ENCODE results near the gene BHLHE40.
"Not testable (repeated sequence)": the region's sequence is repeated elsewhere in the genome, so short reads cannot be mapped to it uniquely, and the experiment has no call there.

BHLHE40 gene

DNA sequence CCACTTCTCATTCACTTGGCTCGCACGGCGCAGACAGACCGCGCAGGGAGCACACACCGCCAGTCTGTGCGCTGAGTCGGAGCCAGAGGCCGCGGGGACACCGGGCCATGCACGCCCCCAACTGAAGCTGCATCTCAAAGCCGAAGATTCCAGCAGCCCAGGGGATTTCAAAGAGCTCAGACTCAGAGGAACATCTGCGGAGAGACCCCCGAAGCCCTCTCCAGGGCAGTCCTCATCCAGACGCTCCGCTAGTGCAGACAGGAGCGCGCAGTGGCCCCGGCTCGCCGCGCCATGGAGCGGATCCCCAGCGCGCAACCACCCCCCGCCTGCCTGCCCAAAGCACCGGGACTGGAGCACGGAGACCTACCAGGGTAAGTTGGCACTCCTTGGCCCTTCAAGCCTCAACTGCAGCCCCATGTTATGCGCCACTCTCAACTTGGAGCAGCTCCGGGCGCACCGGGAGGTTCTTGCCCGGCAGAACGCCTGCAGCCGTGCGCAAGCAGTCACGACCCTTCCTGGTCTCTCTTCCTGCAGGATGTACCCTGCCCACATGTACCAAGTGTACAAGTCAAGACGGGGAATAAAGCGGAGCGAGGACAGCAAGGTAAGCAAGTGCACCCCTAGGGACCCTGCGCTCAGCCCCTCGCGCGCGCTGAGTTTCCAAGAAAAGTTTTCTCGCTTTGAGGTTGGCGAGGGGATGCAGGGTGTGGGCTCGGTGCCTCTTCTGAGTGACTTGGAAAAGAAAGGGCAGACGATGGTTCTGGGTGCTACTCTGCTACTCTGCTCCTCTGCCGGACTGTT is at the start of gene BHLHE40:
Gene BHLHE40, plus strand, starts transcription at position 10 of the 801 bp plus-strand sequence. Its CDS starts 282 bp downstream, at position 292.
- peak; percentile 61 for DNase-seq

- no peak for DNase-seq
These were observed 48.7 kb upstream of the BHLHE40 start for GRCh38 chr3:4930501-4930900.

- DNase-seq = no peak
These were observed 45.2 kb upstream of the BHLHE40 start for GRCh38 chr3:4934050-4934449.

- peak; percentile 65 for DNase-seq
These were observed 43.9 kb upstream of the BHLHE40 start for GRCh38 chr3:4935347-4935746.

GRCh38 chr3:4936982-4937614 is 42.1 kb upstream of the BHLHE40 start:
- DNase-seq = no peak

DNA sequence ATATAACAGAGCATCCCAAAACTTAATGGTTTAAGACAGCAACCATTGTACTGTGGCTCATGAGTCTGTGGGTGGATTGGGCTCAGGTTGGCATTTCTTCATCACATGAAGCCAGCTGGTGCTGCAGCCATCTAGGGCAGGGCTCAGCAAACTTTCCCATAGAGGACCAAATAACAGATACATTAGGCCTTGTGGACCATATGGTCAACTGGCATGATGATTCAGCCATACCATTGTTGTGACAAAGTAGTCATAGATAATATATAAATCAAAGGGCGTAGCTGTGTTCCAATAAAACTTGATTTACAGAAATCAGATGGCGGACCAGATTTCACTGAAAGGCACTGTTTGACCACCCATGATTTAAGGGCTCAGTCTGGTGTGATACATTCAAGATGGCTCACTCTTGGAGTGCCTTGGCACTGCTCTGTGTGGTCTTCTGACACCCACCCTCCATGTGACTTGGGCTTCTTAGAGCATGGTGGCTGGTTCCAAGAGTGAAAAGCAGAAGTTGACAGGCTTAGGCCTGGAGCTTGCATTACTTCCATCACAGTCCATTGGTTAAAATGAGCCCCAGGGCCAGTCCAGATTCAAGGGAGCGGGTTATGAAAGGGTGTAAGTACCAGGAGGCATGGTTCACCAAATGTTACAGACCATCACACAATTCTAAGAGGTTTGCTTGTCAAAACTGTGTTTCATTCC is 40.8 kb upstream of the BHLHE40 start:
- DNase-seq = no peak

GRCh38 chr3:4939276-4939675 is 40.0 kb upstream of the BHLHE40 start:
- no peak for DNase-seq

DNA sequence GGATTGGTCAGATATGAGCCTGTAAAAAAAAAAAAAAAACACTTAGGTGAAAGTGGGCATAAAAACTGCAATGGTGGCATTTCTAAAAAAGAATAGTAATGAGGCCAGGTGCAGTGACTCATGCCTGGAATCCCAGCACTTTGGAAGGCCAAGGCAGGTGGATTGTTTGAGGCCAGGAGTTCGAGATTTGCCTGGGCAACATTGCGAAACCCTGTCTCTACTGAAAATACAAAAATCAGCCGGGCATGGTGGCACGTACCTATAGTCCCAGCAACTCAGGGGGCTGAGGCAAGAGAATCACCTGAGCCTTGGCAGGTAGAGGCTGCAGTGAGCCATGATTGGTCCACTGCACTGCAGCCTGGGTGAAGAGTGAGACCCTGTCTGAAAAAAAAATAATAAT is 38.3 kb upstream of the BHLHE40 start:
- no peak for DNase-seq

- no peak for DNase-seq
These were observed 35.7 kb upstream of the BHLHE40 start for GRCh38 chr3:4943549-4943948.

DNA sequence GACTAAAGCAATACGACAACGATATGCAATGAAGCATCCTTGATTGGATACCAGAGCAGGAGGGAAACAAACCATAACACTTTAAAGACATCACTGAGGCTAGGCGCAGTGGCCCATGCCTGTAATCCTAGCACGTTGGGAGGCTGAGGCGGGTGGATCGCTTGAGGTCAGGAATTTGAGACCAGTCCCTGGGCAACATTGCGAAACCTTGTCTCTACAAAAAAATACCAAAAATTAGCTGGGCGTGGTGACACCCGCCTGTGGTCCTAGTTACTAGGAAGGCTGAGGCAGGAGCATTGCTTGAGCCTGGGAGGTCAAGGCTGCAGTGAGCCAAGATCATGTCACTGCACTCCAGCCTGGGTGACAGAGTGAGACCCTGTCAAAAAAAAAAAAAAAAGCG is 33.9 kb upstream of the BHLHE40 start:
- DNase-seq = no peak

DNA sequence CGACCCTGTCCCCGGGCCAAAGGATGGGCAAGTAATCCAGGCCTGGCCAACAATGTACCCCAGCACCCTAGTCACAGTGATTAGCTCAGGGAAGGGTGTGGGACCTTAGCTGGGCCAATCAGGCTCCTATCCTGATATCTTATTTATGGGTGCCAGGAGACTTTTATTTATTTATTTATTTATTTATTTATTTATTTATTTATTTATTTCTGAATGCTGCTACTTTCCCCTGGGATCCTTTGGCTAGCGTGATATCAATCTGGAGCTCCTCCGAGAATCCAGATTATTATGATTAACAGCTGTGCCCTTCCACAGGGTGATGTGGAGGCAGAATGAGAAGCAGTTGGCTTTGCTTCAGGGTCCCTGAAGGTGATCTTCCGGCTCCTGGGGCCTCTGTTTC is 32.2 kb upstream of the BHLHE40 start:
- no peak for DNase-seq

- no peak for DNase-seq
These were observed 30.8 kb upstream of the BHLHE40 start for GRCh38 chr3:4948395-4948794.

- no peak for DNase-seq
These were observed 30.2 kb upstream of the BHLHE40 start for GRCh38 chr3:4949004-4949403.

DNA sequence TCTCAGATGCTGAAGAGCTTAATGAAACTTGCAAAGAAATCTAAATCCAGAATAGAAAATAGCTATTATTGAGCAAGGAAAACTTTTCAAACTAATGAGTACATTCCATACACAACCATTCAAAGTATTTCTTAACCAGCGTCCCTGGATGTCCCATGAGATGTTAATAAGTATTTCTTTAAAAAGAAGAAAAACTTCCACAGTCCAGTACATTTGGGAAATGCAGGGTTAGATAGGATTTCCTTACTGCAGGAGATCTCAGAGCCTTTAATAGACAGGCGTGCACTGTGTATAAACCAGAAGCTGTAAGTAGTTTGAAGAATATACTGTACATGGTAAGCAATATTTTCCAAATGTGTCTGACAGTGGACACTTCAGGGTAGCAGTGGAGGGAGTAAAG is 29.6 kb upstream of the BHLHE40 start:
- DNase-seq = no peak

DNA sequence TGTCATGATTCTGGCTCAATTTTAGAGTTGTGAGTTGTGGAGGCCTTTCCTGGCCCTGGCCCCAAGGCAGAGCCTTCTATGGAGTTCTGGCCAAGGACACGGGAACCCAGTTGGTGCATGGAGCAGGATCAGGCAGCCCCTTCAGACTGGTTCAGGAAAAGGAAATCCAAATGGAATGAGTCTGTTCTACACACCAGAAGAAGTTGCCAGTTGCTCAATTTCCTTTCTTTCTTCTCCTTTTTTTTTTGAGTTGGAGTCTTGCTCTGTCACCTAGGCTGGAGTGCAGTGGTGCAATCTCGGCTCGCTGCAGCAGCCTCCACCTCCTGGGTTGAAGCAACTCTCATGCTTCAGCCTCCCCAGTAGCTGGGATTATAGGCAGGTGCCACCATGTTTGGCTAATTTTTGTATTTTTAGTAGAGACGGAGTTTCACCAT is 28.9 kb upstream of the BHLHE40 start:
- no peak for DNase-seq

GRCh38 chr3:4950948-4951347 is 28.3 kb upstream of the BHLHE40 start:
- DNase-seq = no peak

DNA sequence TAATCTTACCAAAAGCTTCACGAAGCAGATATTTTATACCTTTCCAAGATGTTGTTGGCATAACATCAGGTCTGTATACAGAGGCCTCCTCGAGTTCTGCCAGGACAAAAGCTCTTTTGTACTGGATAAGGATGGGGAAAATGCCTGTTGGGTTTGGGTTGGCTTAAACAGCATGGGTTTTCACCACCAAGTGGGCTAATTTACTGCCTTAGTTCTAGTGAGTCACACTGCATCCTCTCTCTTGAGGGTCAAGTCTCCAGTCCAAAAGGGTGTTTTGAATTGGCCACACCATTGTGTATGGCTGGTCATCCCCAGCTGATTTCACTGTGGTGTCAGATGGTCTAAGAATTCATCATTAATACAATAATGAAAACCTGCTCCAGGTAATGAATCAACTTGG is 26.1 kb upstream of the BHLHE40 start:
- DNase-seq = no peak

- no peak for DNase-seq
These were observed 24.8 kb upstream of the BHLHE40 start for GRCh38 chr3:4954256-4955000.

DNA sequence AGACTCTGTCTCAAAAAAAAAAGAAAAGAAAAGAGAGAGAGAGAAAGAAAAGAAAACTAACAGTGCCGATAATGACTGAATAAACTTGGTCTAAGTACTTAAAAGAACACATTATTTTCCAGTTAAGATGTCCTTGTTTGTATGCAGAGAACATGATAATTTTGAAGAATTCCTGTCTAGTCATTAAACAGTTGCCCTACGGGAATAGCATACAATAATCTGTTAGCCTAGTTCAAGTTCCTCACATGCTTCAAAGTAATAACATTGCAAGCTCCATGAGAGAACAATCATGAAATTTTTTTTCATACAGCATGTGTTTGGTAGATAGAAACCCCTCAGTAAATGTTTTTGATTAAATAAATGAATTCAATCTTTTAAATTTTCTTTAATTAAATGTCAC is 23.1 kb upstream of the BHLHE40 start:
- DNase-seq = no peak

DNA sequence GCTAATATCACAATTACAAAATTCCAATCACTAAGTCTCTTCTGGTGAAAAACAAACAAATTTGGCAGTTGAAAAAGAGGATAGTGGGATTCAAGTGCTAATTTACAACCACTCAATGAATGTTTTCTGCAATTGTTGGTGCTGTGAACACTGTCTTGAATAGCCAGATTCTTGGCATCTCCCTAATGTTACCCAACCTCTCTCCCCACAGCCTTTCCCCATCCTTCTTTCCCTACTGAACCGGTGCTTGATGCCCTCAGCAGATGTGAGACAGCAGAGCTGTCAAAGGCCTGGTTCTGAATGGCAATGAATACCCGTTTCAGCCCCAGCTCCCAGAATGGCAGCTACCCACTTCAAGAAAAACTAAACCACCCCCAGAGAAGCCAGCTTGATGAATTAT is 22.5 kb upstream of the BHLHE40 start:
- DNase-seq = no peak

GRCh38 chr3:4957978-4958377 is 21.3 kb upstream of the BHLHE40 start:
- no peak for DNase-seq

GRCh38 chr3:4959180-4959579 is 20.1 kb upstream of the BHLHE40 start:
- no peak for DNase-seq

DNA sequence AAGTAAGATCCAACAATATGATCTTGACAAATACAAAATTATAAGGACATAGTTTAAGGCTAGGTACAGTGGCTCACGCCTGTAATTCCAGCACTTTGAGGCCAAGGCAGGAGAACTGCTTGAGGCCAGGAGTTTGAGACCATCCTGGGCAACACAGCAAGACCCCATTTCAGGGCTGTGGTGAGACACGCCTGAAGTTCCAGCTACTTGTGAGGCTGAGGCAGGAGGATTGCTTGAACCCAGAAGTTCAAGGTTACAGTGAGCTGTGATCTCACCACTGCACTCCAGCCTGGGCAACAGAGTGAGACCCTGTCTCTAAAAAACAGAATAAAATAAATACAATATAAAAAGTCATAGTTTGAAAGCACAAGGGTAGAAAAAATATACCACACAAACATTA is 17.4 kb upstream of the BHLHE40 start:
- not testable (repeated sequence) for DNase-seq

Measured in islet precursor cell (in vitro differentiated cells).